ENCODE data around the gene TRANK1. TPM values are rescaled to one million over a fixed set of nuclear protein-coding genes. Genes with fewer than 3 reads are reported as not detected.

The TRANK1 gene
- total and polyA plus RNA-seq, 2 of the 8 experiments (the other 6 are each of a cell fraction or from before 2014, with no cell fraction given): 2.9 to 8.8 TPM

DNA sequence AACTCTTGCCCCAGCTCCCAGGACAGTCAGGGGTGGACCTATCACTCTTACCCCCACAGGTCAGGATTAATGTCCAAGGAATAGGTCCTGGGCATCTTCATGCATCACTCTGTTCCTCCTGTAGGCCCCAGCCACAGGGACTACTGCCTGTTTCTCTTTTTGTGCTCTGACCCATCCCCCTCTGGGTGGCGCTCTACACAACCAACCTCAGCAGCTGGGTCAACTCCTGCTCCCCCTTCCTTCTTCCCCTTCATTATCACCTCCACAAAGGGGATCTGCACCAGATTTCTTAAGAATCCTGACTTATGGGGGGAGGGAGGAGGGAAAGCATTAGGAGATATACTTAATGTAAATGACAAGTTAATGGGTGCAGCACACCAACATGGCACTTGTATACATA, 12.2 kb upstream of the TRANK1 start:
- no peak overlapping the region for H4K91ac ChIP-seq (replicated peaks; ENCODE audit: insufficient read length, low read length)
- no peak overlapping the region for H2BK20ac ChIP-seq (ENCODE audit: low read length)
- no peak overlapping the region for H3K4me2 ChIP-seq (ENCODE audit: insufficient read depth in 1 of 2, low read depth in 2 of 2, low read length in 2 of 2)
- H3K4me1 ChIP-seq (replicated peaks in 1 of 4; ENCODE audit: control insufficient read depth in 3 of 4, insufficient read depth in 4 of 4, low read length in 3 of 4): peaks cover 0 to 2% (median 0%) of the 10 kb centered on the region in 4 experiments; a peak in 2 of 7 replicates
- ChIA-PET POLR2A (ENCODE audit: partially characterized antibody) (interaction anchor here (1.0 to 6.8 kb wide), 4 partner anchors 12 to 36 kb away, joined by 3 to 25 read pairs (median 9); partner anchors contain the start of genes EPM2AIP1, MLH1 and TRANK1), CTCF (ENCODE audit: partially characterized antibody) (interaction anchor here (0.5 to 9.6 kb wide), 25 partner anchors 9 to 1087 kb away, joined by 3 to 125 read pairs (median 13); partner anchors contain the start of genes EPM2AIP1, MLH1 and TRANK1)
- no peaks in the 10 kb centered on the region for H3K9me3 ChIP-seq (ENCODE audit: insufficient read depth in 2 of 2, low read depth in 1 of 2, low read length in 1 of 2)
- WGBS, 2 experiments (ENCODE audit: extremely low coverage in 1 of 2, insufficient coverage in 1 of 2, insufficient read length in 1 of 2, insufficient replicate concordance in 2 of 2, low coverage in 1 of 2, low lambda C conversion rate in 2 of 2, missing lambda C conversion rate in 1 of 2): 69% methylated on average over 1 of the region's 1 CpG; no CpG with 5 or more reads in 1 of the 2 experiments
- no peak overlapping the region for H2BK12ac ChIP-seq (ENCODE audit: low read depth, low read length)
- H3K9ac ChIP-seq (replicated peaks in 1 of 4; ENCODE audit: extremely low read depth in 1 of 4, low read depth in 3 of 4, low read length in 3 of 4): no peak overlapping the region
- H4K5ac ChIP-seq (ENCODE audit: insufficient read length, low read depth, low read length): no peak overlapping the region
- H3K79me2 ChIP-seq (ENCODE audit: control insufficient read depth in 1 of 2, insufficient read depth in 2 of 2, low read length in 2 of 2): no peaks in the 10 kb centered on the region
- H2AFZ ChIP-seq (ENCODE audit: low read length): no peak overlapping the region
- no peak overlapping the region for H3K4me3 ChIP-seq (ENCODE audit: extremely low read depth in 1 of 4, insufficient read depth in 2 of 4, low read depth in 3 of 4, low read length in 4 of 4)
- no peaks in the 10 kb centered on the region for H3K36me3 ChIP-seq (ENCODE audit: control insufficient read depth in 2 of 4, insufficient read depth in 4 of 4, low read length in 3 of 4)
- H3K27ac ChIP-seq (ENCODE audit: low read depth, low read length): no peak overlapping the region
- H3K23me2 ChIP-seq (ENCODE audit: low read depth, low read length): no peaks in the 10 kb centered on the region
- H3K18ac ChIP-seq (ENCODE audit: extremely low read depth, low read length): no peak overlapping the region
- no peak overlapping the region for H2BK5ac ChIP-seq (ENCODE audit: low read depth, low read length)
- H3K14ac ChIP-seq (ENCODE audit: insufficient read length): no peak overlapping the region
- no peak overlapping the region for H4K8ac ChIP-seq (ENCODE audit: extremely low read depth, insufficient read depth, low read length)
- no peak overlapping the region for H2AK5ac ChIP-seq (ENCODE audit: low read depth, low read length)
- H3K23ac ChIP-seq (ENCODE audit: insufficient read length): no peak overlapping the region
- H2BK120ac ChIP-seq (replicated peaks; ENCODE audit: low read depth, low read length): no peak overlapping the region
- no peaks in the 10 kb centered on the region for H4K20me1 ChIP-seq (replicated peaks in 1 of 2; ENCODE audit: control insufficient read depth in 1 of 2, insufficient read depth in 2 of 2, low read length in 2 of 2)
- no peaks in the 10 kb centered on the region for H3K79me1 ChIP-seq (ENCODE audit: low read depth, low read length)
- FAIRE-seq (no peak), DNase-seq (ENCODE audit: low read depth in 1 of 2, low spot score in 2 of 2) (peak in 1 of 2 experiments; percentile 65)
- no peak overlapping the region for H3K4ac ChIP-seq (replicated peaks; ENCODE audit: insufficient read length, low read depth, low read length)
- no peak overlapping the region for H2BK15ac ChIP-seq (ENCODE audit: low read length)
- TF ChIP-seq RAD21 (IDR thresholded peaks at IDR 0.05 in 1 of 2, conservative IDR thresholded peaks at IDR 0.05 in 1 of 2; ENCODE audit: low read depth in 2 of 2, low read length in 2 of 2) (peak; percentile 29 to 51; a peak in 3 of 4 replicates), SUZ12 (IDR thresholded peaks at IDR 0.05; ENCODE audit: low read length) (no peak), ASH2L (IDR thresholded peaks at IDR 0.05; ENCODE audit: low read length) (no peak), EGR1 (IDR thresholded peaks at IDR 0.05; ENCODE audit: borderline replicate concordance, low read depth, low read length) (no peak)
- TF ChIP-seq, protein P1, sequence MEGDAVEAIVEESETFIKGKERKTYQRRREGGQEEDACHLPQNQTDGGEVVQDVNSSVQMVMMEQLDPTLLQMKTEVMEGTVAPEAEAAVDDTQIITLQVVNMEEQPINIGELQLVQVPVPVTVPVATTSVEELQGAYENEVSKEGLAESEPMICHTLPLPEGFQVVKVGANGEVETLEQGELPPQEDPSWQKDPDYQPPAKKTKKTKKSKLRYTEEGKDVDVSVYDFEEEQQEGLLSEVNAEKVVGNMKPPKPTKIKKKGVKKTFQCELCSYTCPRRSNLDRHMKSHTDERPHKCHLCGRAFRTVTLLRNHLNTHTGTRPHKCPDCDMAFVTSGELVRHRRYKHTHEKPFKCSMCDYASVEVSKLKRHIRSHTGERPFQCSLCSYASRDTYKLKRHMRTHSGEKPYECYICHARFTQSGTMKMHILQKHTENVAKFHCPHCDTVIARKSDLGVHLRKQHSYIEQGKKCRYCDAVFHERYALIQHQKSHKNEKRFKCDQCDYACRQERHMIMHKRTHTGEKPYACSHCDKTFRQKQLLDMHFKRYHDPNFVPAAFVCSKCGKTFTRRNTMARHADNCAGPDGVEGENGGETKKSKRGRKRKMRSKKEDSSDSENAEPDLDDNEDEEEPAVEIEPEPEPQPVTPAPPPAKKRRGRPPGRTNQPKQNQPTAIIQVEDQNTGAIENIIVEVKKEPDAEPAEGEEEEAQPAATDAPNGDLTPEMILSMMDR (IDR thresholded peaks at IDR 0.05; ENCODE audit: control extremely low read depth in 1 of 3, insufficient read depth in 1 of 3, low read depth in 1 of 3, low read length in 3 of 3): peak; percentile 72 to 78 (median 74)
- H3K56ac ChIP-seq (replicated peaks; ENCODE audit: insufficient read length, low read depth, low read length): no peak overlapping the region
- H3K27me3 ChIP-seq (replicated peaks in 1 of 4; ENCODE audit: control insufficient read depth in 3 of 4, extremely low read depth in 1 of 4, insufficient read depth in 3 of 4, low read length in 3 of 4): no peaks in the 10 kb centered on the region

Data from H1 (cell line).